GM21825 (cell line): ENCODE measurements around the gene LIMS2.

Experiments
- ATAC-seq: cut with Tn5 transposase; IDR thresholded peaks from one replicate; pipeline ENCODE4 v1.9.1; 2021; ENCODE audit warnings: mild to moderate bottlenecking, moderate library complexity; ENCODE audit not compliant: unreplicated experiment

The LIMS2 gene

DNA sequence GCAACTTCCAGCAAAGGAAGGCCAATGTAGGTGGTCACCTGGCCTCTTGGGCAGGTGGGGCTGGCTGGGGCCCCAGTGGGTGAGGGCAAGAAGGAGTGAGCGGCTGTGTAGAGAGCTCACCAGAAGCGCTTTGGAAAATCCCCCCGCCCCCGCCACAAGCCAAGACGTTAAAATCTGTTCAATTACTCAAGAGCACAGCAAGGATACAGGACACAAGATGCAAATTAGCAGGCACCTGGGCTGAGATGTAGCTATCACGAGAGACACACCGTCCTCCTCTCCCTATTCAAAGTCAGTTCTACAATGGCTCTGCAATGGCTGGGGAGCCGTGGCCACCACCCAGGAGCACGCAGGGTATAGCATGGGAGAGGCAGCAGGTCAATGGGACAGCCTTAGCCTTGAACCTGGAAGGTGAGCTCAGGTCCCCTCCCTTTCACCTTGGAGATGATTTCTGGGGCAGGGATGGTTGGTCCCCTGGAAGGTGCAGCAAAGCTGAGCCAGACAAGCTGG is 67.9 kb downstream of the LIMS2 start:
- ATAC-seq = no peak

DNA sequence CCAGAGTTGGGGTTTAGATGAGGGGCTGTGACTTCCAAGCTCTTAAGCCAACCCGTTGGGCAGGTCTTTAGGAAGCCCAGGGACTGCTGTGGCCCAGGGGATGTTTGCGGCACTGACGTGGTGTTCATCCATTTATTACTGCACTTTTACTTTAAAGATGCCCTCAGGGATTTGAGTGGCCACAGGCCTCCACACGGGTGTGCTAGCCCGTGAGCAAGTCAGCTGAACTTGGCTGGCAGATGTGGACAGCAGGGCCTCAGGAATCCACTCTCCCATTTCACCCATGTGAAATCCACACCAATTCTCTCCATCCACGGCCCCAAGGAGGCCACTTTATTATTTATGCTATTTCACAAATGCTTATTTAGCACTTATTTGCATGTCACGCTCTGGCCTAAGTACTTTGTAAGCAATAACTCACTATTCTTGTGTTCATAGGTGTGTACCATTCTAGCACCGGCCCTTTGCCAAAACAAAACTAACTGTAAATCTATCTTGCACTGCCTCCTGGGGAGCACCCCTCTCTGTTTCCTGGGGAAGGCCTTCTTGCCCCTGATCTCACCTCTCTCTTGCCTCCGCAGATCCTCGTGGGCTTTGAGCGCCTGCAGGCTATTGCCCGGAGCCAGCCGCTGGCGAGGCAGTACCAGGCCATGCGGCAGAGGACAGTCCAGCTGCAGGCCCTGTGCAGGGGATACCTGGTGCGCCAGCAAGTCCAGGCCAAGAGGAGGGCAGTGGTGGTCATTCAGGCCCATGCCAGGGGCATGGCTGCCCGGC is 68.5 kb downstream of the LIMS2 start:
- ATAC-seq = no peak

DNA sequence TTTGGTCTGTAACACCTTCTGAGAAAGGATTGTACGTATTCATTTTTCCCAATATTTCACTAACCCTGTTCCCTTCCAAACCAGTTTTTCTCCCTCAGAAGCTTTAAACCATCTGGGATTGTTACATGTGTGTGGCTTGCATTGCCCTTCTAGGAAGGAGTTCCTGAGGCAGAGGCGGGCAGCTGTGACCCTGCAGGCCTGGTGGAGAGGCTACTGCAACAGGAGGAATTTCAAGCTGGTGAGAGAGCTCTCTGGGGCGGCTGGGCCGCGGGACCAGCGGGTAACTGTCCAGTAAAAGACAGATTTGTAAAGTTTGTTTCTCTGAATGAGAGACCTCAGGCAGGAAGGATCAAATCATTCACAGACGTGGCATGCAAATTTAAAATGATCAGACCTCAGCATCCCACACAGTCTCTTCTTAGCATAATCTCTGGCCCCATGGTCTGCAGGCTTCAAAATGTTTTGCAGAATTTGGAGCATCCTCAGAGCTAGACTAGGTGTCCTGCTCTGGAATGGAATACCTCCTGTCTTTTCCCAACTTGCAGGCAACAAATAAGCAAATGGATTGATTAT is 69.6 kb downstream of the LIMS2 start:
- ATAC-seq = no peak

DNA sequence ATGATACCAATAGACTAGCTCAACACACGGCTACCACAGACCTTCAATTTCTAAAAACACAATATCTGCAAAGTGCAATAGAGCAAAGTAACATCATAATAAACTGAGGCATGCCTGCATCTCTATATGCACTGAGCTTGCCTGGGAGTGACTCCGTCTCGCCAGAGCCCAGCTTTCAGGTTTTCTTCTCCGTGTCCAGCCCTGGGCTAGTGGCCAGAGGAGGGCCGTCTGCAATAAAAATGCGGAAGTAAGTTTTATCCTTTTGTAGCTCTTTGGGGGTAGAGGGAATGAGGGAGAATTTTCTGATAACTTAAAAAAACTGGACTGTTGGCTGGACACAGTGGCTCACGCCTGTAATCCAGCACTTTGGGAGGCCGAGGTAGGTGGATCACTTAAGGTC is 70.3 kb downstream of the LIMS2 start:
- no peak for ATAC-seq

DNA sequence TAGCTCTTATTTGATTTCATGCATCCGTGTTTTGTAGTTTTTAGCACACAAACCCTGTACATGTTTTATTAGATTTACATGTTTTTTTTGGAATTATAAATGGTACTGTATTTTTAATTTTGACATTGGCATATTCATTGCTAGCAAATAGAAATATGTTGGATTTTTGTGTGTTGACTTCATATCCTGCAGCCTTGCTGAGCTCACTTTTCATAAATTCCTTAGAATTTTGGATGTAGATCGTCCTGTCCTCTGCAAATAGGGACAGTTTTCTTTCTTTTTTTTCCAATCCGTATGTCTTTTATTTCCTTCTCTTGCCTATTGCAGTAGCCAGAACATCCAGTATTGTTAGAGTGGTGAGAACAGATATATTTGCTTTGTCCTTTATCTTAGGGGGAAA is 76.1 kb downstream of the LIMS2 start:
- no peak for ATAC-seq

DNA sequence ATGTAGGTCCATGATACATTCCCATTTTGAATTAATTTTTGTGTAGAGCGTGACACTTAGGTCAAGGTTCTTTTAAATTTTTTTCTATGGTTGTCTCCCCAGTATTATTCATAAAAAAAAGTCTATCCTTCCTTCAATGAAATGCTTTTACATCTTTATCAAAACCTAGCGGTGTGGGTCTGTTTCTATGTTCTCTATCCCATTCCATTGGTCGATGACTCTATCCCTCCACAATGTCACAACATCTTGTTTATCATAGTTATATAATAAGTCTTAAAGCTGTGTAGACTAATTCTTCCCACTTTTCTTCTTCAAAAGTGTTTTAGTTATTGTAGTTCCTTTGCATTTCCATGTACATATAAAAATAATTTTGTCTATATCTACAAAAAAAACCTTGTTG is 76.6 kb downstream of the LIMS2 start:
- no peak for ATAC-seq

DNA sequence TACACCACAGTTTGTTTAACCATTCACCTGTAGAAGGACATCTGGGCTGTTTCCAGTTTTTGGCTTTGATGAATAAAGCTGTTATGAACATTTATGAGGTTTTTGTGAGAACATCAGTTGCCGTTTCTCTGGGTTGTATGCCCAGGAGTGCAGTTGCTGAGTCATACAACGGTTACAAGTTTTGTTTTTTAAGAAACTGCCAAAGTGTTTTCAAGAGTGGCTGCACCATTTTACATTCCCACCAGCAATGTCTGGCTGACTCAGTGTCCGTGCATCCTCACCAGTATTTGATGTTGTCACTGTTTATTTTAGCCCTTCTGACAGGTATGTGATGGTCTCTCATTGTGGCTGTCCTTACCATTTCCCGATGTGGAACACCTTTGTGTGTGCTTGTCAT is 77.3 kb downstream of the LIMS2 start:
- ATAC-seq = no peak

DNA sequence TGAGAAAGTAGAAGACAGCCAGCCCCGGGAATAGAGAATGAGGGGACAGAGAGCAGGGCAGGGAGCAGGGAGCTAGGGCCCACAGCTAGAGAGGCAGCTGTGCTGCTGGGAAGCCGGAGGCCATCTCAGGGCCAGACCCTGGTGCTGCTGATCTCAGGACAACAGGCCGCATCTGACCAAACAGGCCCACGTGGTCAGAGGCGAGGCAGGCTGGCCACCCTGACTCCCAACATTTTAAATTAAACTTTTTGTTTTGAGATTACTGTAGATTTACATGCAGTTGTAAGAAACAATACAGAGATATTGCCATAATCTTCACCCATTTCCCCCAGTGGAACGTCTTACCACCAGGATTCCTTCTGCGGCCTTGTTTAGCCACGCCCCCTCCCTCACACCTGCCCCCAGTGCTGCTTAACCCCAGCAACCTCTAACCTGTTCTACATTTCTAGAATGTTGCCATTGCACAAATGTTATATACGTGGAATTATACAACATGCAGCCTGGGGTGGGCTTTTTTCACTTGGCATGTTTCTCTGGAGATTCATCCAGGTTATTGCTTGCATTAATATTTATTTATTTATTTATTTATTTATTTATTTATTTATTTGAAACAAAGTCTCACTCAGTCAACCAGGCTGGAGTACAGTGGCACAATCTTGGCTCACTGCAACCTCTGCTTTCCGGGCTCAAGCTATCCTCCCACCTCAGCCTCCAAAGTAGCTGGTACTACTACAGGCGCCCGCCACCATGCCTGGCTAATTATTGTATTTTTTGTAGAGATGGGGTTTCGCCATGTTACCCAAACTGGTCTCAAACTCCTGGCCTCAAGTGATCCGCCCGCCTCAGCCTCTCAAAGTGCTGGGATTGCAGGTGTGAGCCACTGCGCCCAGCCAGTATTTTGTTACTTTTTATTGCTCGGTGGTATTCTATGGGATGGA is 78.0 kb downstream of the LIMS2 start:
- no peak for ATAC-seq

DNA sequence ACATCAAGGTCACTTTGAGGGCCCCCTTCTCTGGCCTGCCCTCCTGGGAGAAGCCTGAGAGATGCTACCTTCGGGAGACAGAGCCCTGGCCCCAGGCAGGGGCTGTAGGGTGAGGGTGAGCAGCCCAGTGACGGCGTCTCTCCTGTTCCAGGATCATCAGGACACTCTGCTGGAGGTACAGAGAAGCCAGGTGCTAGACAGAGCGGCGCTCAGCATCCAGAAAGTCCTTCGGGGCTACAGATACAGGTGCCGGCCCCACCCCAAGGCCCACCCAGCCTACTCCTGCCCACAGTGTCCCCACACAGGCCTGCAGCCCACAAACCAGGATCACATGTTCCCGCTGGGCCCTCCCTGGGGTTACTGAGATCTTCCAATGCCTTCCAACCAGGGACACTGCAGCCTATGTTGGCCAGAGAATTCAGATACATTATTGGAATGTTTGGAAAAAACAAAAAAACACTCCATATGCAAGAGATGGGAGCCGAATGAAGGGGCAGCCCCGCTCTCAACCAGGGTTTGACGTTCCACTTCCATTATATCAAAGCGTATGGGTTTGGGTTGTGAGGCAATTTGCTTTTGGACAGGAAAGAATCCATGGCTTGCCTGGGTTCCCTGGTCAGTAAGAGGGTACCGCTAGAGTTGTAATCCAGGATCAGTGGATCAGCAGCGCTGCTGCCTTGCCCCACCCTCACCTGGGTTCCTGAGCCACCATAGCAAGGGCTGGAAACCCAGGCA is 78.9 kb downstream of the LIMS2 start:
- no peak for ATAC-seq

DNA sequence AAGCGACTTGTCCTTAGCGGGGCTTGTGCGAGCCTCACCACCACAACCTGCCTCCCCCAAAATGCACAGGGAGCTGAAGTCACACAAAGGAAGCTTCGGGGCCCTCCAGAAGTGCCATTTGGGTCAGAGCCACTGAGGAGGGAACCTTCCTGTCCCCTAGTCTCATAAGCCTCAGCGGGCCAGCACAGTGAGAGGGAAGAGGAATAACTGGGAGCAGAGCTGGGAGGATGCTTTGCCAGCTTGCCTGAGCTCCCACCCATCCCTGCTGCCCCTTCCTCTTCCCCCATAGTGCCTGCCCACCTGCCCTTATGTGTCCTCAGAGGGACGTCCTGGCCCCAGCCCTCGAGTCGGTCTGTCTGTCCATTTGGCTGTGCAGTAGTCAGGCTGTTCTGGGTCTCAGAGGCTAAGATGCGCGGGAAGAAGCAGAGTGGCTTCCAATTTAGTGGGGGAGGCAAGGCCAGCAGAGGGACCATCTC is 81.2 kb downstream of the LIMS2 start:
- ATAC-seq = no peak

DNA sequence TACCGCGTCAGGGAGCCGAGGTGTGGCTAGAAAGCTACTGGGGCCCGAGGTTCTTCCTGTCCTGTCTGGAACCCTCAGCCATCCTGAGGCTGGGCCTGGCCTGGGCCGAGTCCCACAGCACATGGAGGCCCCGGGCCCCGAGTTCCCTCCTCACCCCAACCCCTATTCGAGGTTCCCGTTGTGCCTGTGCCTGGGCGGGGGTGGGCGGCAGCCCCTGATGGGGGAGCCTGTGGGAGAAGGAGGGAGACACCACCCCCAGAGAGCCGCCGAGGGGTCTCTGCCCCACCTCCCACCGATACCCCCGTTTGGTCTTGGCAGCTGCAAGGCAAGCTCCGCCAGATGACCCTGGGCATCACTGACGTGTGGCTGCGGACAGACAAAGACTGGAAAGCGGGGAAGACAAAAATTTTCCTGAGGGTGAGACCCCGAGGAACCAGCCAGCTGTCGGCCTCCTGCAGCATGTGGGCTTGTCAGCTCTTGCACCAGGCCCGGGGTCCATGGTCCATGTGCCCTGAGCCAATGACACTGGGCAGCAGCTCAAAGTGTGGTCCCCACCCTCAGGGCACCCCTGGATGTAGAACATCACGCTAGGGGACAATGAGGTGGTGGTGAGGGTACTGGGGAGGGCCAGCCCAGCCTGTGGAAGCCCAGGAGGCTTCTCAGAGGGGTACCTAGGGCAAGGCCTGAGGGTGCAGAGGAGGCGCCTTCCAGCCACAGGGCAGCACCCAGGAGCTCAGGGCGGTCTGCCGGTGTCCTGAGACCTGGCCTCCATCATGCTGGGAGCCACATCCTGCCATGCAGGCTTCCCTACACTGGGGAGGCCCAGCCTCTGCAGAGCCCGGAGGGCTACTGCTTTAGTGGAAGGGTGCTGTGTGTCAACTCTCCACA is 81.9 kb downstream of the LIMS2 start:
- ATAC-seq = no peak

DNA sequence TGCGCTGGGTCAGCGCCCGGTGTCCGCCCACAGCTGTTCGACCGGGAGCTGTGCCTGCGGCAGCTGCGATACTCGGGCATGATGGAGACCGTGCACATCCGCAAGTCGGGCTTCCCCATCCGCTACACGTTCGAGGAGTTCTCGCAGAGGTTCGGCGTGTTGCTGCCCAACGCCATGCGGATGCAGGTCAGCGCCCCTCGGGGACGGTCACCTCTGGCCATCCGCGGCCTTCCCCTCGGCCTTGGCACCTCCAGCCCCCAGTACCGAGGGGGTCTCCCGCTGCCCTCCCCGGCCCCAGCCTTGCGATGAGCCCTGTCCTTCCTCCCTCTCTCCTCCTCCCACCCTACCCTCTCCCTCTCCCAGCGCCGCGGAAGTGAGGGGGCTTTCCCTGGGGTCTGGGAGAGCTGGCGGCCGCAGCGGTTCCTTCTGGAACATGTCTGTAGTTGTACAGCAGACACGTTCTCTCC is 82.5 kb downstream of the LIMS2 start:
- ATAC-seq = no peak

DNA sequence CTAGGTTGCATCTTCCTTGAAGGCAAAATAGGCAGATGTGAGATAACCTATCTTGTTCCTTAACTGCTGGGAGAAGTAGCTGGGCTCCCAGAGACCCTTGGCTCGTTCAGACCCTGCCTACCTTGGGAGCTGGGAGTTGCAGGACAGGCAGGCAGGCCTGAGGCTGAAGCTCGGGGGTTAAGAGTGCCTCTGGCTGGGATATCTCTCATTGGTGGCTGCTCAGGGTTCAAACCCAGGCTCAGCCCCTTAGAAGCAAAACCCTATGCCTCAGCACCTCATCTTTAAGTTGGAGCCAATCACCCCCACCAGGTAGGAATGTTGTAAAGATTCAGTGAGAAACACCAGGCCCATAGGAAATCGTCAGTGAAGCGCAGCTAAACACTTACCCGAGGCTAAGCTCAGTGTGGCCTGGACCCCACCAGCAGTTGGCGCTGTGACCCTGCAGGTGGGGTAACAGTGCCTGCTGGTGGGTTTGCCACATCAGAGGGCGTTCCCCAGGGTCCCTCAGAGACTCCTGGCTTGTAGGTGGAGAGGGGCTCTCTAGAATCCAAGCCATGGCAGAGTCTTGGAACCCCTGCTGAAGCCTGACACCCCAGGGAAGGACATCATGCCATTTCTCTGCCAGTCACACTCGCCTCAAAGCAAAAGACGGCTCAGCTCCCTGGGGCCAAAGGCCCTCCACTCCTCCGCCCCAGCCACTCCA is 84.0 kb downstream of the LIMS2 start:
- ATAC-seq = peak; percentile 87

DNA sequence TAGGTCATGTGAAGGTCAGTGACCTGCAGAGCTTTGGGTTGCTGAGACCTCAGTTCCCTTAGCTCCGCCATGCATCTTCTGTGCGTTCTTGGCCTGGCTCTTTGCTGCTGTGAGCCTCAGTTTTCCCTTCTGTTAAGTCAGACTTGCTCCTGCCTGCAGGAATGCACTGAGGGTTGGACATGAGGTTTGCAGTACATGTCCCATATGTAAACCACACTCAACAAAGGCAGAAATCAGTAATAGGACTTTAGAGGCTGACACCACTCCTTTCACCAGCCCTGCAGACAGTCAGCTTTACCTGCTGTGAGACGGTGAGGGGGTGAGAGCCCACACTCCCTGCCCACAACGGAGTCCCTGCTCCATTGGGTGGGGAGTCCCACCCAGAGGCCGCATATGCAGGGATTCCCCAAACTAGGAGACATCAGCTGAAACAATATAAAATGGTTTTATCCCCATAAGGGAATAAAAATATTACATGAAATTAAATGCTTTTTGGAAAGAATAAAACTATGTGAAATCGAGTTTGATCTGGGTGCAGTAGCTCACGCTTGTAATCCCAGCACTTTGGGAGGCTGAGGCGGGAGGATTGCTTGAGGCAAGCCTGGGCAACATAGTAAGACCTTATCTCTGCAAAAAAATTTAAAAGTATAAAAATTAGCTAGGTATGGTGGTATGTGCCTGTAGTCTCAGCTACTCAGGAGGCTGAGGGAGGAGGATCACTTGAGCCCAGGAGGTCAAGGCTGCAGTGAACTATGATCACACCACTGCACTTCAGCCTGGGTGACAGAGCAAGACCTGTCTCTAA is 84.7 kb downstream of the LIMS2 start:
- no peak for ATAC-seq

DNA sequence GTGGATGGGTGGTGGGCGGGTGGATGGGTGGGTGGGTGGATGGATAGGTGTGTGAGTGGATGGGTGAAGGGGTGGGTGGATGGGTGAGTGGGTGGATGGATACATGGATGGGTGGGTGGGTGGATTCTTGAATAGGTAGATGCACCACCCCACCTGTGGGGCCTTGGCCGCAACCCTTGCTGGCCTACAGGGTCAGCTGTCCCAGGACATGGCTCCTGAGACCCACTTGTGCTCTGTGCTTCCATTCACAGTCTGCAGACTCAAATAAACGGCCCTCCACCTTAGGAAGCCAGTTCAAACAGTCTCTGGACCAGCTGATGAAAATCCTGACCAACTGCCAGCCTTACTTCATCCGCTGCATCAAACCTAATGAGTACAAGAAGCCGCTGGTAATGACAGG is 85.5 kb downstream of the LIMS2 start:
- no peak for ATAC-seq

DNA sequence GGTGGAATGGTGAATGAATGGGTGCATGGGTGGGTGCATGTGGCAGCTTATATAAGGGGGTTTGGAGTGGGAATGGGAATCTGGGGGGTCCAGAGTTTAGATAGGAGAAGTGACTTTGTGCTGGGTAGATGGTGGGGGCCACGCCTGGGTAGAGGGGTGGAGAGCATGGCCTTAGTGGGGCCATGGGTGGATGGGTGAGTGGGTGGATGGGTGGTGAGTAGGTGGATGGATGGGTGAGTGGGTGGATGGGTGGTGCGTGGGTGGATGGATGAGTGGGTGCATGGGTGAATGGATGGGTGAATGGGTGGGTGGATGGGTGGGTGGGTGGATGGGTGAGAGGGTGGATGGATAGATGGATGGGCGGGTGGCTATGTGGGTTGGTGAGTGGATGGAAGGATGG is 86.0 kb downstream of the LIMS2 start:
- ATAC-seq = no peak
